ENCODE results near the gene EN2.

EN2 gene

DNA sequence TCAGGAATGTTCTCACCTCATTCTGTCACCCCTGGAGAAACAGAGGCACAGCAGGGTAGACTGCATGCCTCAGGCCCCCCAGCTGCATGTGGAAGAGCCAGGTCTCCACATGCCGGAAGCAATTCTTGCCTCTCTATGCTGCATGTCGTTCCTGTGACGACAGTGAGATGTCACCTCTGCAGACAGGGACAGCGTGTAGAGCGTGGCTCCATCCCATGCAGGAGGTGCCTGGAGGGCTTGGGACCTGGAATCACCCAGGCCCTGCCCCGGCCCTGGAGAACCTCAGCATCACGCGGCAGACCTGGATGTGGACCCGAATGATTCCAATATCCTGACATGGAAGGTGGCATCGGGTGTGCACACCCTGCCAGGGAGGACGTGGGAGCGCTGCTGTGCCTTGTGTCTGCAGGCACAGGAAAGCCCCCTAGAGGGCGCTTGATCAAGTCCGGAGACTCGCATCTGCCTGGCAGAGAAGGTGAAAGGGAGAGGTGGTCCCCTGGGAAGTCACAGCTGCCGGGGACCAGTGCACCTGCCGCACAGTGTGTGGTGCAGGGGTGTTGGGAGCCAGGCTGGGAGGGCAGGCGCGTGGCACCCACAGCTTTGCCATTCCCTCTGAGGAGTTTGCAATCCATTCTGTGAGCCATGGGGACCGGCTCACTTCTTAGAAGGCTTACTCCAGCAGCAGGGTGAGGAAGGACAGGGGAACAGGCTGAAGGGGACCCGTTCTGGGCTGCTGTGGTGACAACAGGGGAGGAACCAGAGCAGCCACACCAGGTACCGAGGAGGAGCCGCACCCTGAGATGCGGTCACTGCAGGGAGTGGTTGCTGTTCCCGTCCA is 45.3 kb upstream of the EN2 start:
- ChIA-PET POLR2A (ENCODE audit: low non-redundant PET) (no interaction called here), CTCF (no interaction called here)
- TF ChIP-seq CTCF (conservative IDR thresholded peaks at IDR 0.05; ENCODE audit: low read depth) = peak; percentile 50
- DNase-seq (ENCODE audit: low spot score) = peak; percentile 17
- no peak overlapping the region for H3K27ac ChIP-seq

GRCh38 chr7:155414547-155415492 is 43.1 kb upstream of the EN2 start:
- ChIA-PET POLR2A (ENCODE audit: low non-redundant PET) (no interaction called here), CTCF (no interaction called here)
- DNase-seq (ENCODE audit: low spot score) = no peak
- H3K27ac ChIP-seq = no peak overlapping the region
- TF ChIP-seq CTCF (conservative IDR thresholded peaks at IDR 0.05; ENCODE audit: low read depth) = no peak

GRCh38 chr7:155416646-155417380 is 41.1 kb upstream of the EN2 start:
- TF ChIP-seq CTCF (conservative IDR thresholded peaks at IDR 0.05; ENCODE audit: low read depth) = no peak
- ChIA-PET POLR2A (ENCODE audit: low non-redundant PET) (no interaction called here), CTCF (no interaction called here)
- no peak overlapping the region for H3K27ac ChIP-seq
- DNase-seq (ENCODE audit: low spot score) = no peak

DNA sequence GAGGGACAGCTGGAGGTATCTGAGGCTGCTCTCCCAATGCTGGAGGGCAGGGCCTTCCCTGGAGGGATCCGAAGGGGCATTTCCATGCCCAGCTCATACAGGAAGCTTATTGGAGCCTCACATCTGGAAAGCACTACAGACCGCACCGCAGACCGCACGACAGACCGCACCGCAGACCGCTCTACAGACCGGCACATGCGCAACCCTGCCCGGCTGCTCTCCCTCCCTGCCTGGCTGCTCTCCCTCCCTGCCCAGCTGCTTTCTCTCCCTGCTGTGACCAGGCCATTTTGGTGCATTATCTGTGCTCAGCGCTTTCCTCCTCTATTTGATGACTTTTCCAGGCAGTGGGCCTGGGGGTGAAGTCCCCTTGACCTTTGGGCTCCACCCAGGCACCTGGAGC is 39.6 kb upstream of the EN2 start:
- H3K27ac ChIP-seq = no peak overlapping the region
- ChIA-PET CTCF (no interaction called here), POLR2A (ENCODE audit: low non-redundant PET) (no interaction called here)
- no peak for TF ChIP-seq CTCF (conservative IDR thresholded peaks at IDR 0.05; ENCODE audit: low read depth)
- DNase-seq (ENCODE audit: low spot score) = no peak

- POLR2A ChIA-PET (ENCODE audit: low non-redundant PET) = no interaction called here
- DNase-seq (ENCODE audit: low spot score) = no peak
- CTCF ChIA-PET = no interaction called here
- TF ChIP-seq CTCF (conservative IDR thresholded peaks at IDR 0.05; ENCODE audit: low read depth) = no peak
- H3K27ac ChIP-seq = no peak overlapping the region
Measured at GRCh38 chr7:155418941-155419755, 38.8 kb upstream of the EN2 start.

All from RWPE1 (cell line).